ENCODE measurements around the gene ADAM12. TPM values are rescaled to one million over a fixed set of nuclear protein-coding genes. Genes with fewer than 3 reads are reported as not detected.

The ADAM12 gene
- total RNA-seq, 1 donor from 2014 or later = 8.0 TPM

DNA sequence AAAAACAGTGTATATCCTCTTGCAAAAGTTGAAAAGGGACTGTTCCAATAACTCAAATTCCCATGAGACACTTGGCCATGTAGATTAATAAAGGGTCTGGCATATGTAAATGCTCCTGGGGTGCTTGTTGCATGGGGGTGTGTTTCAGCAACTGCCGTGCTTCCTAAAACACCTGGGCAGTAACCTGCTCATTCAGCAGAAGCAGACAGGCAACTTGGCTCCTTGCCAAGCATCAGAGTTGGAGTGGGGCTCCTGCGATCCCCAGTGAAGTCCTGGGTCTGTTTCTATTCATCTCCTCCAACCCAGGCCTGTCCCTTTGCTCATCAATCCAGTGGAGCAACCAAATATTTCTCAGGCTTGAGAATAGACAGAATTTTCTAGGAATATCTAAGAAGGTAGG is 42.2 kb upstream of the ADAM12 start:
- no peak overlapping the region for H3K4me2 ChIP-seq
- no peak overlapping the region for H3K27ac Mint-ChIP-seq
- no peaks in the 10 kb centered on the region for H3K36me3 Mint-ChIP-seq
- H2AFZ ChIP-seq (replicated peaks) = no peak overlapping the region
- no peaks in the 10 kb centered on the region for H3K79me2 ChIP-seq (ENCODE audit: low read depth)
- no peak overlapping the region for H3K27ac ChIP-seq
- TF ChIP-seq EZH2 (IDR thresholded peaks at IDR 0.05) = no peak
- TF ChIP-seq, protein P1, sequence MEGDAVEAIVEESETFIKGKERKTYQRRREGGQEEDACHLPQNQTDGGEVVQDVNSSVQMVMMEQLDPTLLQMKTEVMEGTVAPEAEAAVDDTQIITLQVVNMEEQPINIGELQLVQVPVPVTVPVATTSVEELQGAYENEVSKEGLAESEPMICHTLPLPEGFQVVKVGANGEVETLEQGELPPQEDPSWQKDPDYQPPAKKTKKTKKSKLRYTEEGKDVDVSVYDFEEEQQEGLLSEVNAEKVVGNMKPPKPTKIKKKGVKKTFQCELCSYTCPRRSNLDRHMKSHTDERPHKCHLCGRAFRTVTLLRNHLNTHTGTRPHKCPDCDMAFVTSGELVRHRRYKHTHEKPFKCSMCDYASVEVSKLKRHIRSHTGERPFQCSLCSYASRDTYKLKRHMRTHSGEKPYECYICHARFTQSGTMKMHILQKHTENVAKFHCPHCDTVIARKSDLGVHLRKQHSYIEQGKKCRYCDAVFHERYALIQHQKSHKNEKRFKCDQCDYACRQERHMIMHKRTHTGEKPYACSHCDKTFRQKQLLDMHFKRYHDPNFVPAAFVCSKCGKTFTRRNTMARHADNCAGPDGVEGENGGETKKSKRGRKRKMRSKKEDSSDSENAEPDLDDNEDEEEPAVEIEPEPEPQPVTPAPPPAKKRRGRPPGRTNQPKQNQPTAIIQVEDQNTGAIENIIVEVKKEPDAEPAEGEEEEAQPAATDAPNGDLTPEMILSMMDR (IDR thresholded peaks at IDR 0.05) = no peak
- no peak for TF ChIP-seq EZH2phosphoT487 (IDR thresholded peaks at IDR 0.05)
- H3K4me3 ChIP-seq = no peak overlapping the region
- no peaks in the 10 kb centered on the region for H3K27me3 Mint-ChIP-seq (ENCODE audit: insufficient read depth, low read depth)
- peaks cover 2% of the 10 kb centered on the region for H3K9me3 Mint-ChIP-seq
- H3K4me3 Mint-ChIP-seq = no peak overlapping the region
- no peaks in the 10 kb centered on the region for H3F3A ChIP-seq (ENCODE audit: low read depth)
- no peak for DNase-seq (ENCODE audit: low spot score)
- H3K9me3 ChIP-seq (ENCODE audit: low read depth) = no peaks in the 10 kb centered on the region
- no peaks in the 10 kb centered on the region for H4K20me1 ChIP-seq (ENCODE audit: low read depth)
- H3K4me1 ChIP-seq = no peaks in the 10 kb centered on the region
- peaks cover 3% of the 10 kb centered on the region for H3K4me1 Mint-ChIP-seq
- no peaks in the 10 kb centered on the region for H3K27me3 ChIP-seq
- H3K36me3 ChIP-seq = no peaks in the 10 kb centered on the region
- no peak overlapping the region for H3K9ac ChIP-seq

DNA sequence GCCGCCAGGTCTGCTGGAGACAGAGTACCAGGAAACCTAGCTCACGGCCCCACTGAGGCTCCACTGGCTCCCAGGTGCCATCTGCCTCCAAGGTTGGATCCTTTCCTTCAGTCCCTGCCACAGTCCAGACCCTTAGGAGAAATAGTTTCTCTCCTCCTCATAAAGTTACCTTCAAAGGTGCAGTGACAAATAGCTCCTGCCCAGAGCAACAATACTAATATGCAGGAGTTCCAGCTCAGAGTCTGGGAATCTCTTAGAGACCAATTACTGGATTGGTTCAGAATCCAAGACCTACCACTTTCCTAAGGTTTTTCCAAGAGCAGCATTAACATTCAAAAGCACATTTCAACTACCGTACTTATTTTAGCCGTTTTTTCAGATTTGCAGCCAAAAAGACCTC is 41.0 kb upstream of the ADAM12 start:
- Histone ChIP-seq H3K4me1 (no peaks in the 10 kb centered on the region), H2AFZ (replicated peaks) (no peak overlapping the region), H3F3A (ENCODE audit: low read depth) (no peaks in the 10 kb centered on the region), H3K27me3 (no peaks in the 10 kb centered on the region), H3K4me3 (no peak overlapping the region), H3K9ac (no peak overlapping the region), H3K36me3 (no peaks in the 10 kb centered on the region), H3K9me3 (ENCODE audit: low read depth) (no peaks in the 10 kb centered on the region), H4K20me1 (ENCODE audit: low read depth) (no peaks in the 10 kb centered on the region), H3K4me2 (no peak overlapping the region), H3K79me2 (ENCODE audit: low read depth) (no peaks in the 10 kb centered on the region), H3K27ac (no peak overlapping the region)
- H3K27ac Mint-ChIP-seq = no peak overlapping the region
- H3K4me3 Mint-ChIP-seq = no peak overlapping the region
- H3K27me3 Mint-ChIP-seq (ENCODE audit: insufficient read depth, low read depth) = peaks cover 3% of the 10 kb centered on the region
- H3K9me3 Mint-ChIP-seq = peaks cover 6% of the 10 kb centered on the region
- H3K4me1 Mint-ChIP-seq = peaks cover 3% of the 10 kb centered on the region
- no peak for DNase-seq (ENCODE audit: low spot score)
- TF ChIP-seq, protein P1 (IDR thresholded peaks at IDR 0.05) = no peak
- no peak for TF ChIP-seq EZH2phosphoT487 (IDR thresholded peaks at IDR 0.05)
- no peak for TF ChIP-seq EZH2 (IDR thresholded peaks at IDR 0.05)
- H3K36me3 Mint-ChIP-seq = no peaks in the 10 kb centered on the region

DNA sequence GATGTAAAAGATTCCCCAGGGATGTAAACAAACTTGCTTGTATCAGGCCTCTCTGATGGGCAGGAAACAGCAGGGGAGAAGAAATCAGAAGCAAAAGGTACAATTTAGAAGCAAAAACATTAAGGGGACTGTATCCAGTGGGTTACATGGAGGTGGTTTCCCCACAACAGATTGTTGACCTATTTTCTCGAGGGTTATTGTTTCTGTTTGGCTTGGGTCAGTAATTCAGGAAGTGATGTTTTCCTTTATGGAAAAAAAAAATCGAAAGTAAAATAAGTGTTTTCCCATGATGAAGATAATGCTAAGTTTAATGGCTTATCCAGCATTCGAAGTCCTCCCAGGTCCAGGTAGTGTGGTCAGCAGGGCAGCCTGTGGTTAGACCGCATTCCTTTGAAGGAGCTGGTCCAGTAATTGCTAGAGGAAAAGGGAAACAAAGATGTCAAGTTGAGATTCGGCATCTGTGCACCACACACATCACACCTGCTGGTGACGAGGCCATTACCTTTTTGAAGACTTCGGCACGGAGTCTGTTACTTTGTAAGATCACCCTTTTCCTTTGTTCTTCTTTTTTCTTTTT is 37.3 kb upstream of the ADAM12 start:
- no peak overlapping the region for H2AFZ ChIP-seq (replicated peaks)
- Mint-ChIP-seq H3K9me3 (peaks cover 20% of the 10 kb centered on the region), H3K27ac (no peak overlapping the region), H3K4me1 (peaks cover 7% of the 10 kb centered on the region), H3K27me3 (ENCODE audit: insufficient read depth, low read depth) (peaks cover 4% of the 10 kb centered on the region), H3K36me3 (no peaks in the 10 kb centered on the region), H3K4me3 (no peak overlapping the region)
- no peaks in the 10 kb centered on the region for H3K36me3 ChIP-seq
- no peak overlapping the region for H3K4me2 ChIP-seq
- H3K27me3 ChIP-seq = no peaks in the 10 kb centered on the region
- H3K79me2 ChIP-seq (ENCODE audit: low read depth) = no peaks in the 10 kb centered on the region
- H3K27ac ChIP-seq = no peak overlapping the region
- H3K4me1 ChIP-seq = no peaks in the 10 kb centered on the region
- no peaks in the 10 kb centered on the region for H4K20me1 ChIP-seq (ENCODE audit: low read depth)
- no peaks in the 10 kb centered on the region for H3F3A ChIP-seq (ENCODE audit: low read depth)
- no peak overlapping the region for H3K9ac ChIP-seq
- TF ChIP-seq EZH2 (IDR thresholded peaks at IDR 0.05) (no peak), EZH2phosphoT487 (IDR thresholded peaks at IDR 0.05) (no peak)
- TF ChIP-seq, protein P1 (IDR thresholded peaks at IDR 0.05) = no peak
- no peak for DNase-seq (ENCODE audit: low spot score)
- H3K4me3 ChIP-seq = no peak overlapping the region
- no peaks in the 10 kb centered on the region for H3K9me3 ChIP-seq (ENCODE audit: low read depth)
